Sciatic nerve (tissue), 2 donors: ENCODE data around the gene ARF1. TPM values are rescaled to one million over a fixed set of nuclear protein-coding genes. Genes with fewer than 3 reads are reported as not detected.
A peak's percentile ranks its signal among the peaks of the same experiment; 100 is the strongest.

Experiments
- ATAC-seq: fragments of 200-7000 bp; cut with Tn5 transposase; one replicate; pipeline ENCODE4 v1.9.1; 2020; ENCODE audit warnings: mild to moderate bottlenecking, moderate library complexity
- DNase-seq: peaks from one replicate; pipeline ENCODE4 v3.0.0-alpha.2; 2020; ENCODE audit warnings: low spot score
- intact Hi-C: fragments of 100-400 bp; cut with DNase I; formaldehyde crosslinking; loops from one replicate; pipeline ENCODE4 v1.14.2; 2022
- total RNA-seq: library from RNA; stranded (reverse); fragmentation: NEBNext Ultra II Directional; extraction: Animal tissue kit (Norgen Biotek cat#: 25700); gene quantifications from one replicate; pipeline ENCODE4 v1.2.1, GENCODE V29; 2021
- donor health status: DM: no; HTN: no; CAD: no.
- donor health status: DM: no; HTN: no; CAD: no.

Gene ARF1
- 251 TPM for total RNA-seq

- intact Hi-C loops, result no loop called here
- peak; percentile 95 for ATAC-seq
- peak; percentile 95 for DNase-seq
Observed at GRCh38 chr1:228082214-228082917, at the start of gene ARF1. Gene ARF1 (plus strand): TSS chr1:228082708. CDS start chr1:228097115, 14,407 bp downstream.

DNA sequence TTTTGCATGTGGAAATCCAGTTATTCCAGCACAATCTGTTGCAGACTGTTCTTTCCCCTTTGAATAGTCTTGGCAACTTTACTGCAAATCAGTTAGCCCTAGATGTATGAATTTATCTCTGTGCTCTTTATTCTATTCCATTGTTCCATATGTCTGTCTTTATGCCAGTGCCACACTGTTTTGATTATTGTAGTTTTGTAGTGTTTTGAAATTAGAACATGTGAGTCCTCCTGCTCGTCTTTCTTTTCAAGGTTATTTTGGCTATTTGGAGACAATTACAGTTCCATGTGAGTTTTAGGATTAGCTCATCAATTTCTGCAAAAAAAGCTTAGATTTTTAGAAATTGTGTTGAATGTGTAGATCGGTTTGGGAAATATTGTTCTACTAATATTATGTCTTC, 49.1 kb upstream of the ARF1 start:
- intact Hi-C loops, result no loop called here
- no peak for ATAC-seq
- no peak for DNase-seq

DNA sequence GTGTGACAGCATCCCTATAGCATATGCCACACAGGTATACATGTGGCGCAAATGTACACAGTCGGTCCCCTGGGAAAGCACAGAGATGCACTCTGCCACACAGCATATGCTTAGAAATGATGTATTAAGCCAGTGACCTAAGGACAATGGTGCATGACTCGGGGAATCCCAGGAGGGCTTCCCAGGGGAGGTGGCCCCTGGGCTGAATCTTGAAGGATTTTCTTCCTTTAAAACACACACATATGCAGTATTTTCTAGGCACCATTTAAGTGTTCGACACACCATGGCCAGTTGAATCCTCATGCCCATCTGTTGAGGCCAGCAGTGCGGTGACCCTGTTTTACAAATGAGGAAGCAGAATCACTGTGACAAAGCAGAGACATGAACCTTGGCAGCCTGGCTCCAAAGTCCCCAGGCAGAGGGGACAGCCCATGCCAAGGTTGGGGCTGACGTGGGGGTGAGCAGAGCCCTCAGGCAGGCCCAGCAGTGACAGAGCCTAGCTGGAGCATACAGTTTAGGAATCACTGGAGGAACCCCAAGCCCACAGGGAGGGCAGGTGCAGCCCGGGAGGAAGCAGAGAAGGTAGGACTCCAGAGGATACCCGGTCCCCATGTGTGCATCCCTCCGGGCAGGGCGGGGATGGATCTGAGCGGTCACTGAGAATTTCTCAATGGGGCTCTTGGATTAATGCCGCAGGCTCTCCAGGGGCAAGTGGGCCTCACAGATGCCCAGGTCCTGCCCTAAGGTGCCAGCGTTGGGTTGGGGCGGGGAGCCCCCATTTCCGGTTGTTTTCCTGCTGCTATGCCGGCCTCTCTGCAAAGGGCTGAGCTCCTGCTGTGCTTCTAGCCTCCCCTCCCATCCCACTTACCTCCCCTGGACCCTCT, 47.3 kb upstream of the ARF1 start:
- no peak for ATAC-seq
- peak; percentile 13 for DNase-seq
- intact Hi-C loops, result no loop called here

DNA sequence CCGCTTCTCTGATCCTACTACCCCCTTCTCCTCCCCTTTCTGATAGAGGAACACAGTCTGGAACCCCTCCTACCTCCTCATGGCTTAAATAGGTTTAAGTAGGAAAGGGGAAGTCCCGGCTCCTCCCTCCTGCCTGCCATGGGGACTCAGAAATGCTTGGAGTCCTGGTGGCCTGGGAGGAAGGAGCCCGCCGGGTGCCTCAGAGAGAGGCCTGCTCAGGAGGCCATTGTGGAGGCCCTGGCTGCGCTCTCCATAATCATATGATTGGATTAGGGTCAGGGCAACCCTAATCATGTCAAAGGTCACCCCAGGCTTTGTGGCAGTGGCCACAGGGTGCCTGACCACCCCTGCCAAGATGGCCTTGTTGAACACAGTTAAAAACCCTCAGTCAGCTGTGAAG, 46.7 kb upstream of the ARF1 start:
- peak; percentile 18 for DNase-seq
- intact Hi-C loops, result no loop called here
- no peak for ATAC-seq

GRCh38 chr1:228036701-228037231, 45.7 kb upstream of the ARF1 start:
- ATAC-seq (no peak), DNase-seq (peak; percentile 15)
- intact Hi-C loops, result no loop called here

DNA sequence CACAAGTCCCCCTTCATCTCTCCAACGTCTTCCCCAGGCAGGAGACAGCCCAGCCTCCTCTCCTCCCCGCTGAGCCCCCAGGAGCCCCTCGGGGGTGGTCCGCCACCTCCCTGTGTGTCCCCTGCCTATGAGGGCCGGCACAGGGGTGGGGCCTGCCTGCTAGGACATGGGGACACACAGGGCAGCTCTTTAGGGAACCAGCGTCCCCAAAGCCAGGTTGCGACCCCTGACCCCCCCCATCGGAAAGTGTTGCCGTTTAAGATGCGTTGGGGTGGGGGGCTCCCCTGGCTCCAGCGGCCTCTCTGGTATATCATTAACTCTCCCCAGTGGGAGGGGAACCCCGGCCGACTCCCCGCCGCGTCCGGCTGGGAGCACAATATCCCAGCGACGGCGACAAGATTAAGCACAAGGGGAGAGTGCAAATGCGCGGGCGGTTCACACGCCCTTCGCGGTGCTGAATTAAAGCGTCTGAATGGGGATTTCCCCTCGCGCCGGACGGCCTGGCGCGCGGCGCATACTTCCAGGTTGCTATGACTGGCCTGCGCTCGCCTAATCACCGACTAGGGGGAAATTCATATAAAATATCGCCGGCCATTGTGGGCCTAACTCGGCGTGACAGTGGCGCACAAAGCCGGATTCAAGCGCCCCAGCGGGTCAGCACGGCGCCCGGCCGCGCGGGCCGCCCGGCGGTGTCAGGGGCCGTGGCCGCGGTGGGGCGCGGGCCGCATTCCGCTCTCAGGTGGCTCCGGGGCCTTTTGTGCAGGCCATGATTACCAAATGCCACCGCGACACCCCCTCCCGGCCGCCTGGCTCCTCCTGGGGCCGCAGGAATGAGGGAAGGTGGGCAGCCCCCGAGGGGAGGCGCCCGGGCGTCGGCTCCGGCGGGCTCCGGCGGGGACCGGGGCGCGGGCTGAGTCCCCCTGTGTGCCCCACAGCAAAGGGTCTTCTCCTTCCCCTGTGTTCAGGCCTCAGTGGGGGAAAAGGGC, 44.8 kb upstream of the ARF1 start:
- peak; percentile 38 for DNase-seq
- ATAC-seq, result no peak
- intact Hi-C loops, result no loop called here

- intact Hi-C loops, result no loop called here
- peak; percentile 34 for DNase-seq
- ATAC-seq, result no peak
Observed at GRCh38 chr1:228038387-228039005, 44.0 kb upstream of the ARF1 start.

DNA sequence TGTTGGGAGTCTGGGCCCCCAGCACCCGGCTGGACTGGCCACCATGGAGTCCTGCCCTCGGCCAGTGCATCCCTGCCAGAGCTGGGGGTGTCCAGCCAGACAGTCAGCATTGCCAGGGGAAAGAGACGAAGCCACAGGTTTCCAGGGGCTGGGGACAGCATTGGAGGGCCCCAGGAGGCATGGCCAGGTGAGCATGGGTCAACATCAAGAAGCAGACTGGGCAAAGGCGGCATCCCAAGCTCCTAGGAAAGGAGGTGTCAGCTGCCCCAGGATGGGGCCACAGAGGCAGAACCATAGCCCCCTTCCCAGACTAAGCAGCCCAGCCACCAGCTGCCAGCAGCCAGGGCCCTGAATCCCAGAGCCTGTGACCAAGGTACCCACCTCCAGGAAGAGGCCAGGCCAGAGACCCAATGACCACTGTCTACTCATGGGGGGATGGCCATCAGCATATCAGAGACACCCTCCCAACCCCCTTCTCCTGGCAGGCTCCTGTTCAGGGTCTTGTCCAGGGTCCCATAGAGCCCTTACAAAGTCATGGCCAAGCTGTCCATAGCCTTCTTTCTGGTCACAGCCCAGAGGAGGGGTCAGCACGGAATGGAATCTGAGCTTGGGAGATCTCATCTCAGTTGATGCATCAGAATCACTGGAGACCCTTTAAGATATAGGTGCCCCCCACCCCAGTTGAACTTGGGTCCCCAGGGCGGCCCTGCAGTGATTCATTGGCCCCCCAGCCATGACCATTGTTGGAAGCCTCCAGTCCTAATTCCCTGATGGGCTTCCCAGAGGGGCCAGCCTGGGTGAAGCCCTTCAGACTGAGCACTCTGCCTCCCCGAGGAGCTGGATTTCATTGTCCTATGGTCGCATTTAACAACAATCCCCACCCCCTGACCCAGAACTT, 43.3 kb upstream of the ARF1 start:
- ATAC-seq (no peak), DNase-seq (peak; percentile 33)
- intact Hi-C loops, result no loop called here

GRCh38 chr1:228039986-228040385, 42.5 kb upstream of the ARF1 start:
- peak; percentile 12 for DNase-seq
- no peak for ATAC-seq
- intact Hi-C loops, result no loop called here

- DNase-seq (no peak), ATAC-seq (no peak)
- intact Hi-C loops, result no loop called here
Observed at GRCh38 chr1:228041316-228041715, 41.2 kb upstream of the ARF1 start.

- ATAC-seq (no peak), DNase-seq (no peak)
- intact Hi-C loops, result no loop called here
Observed at GRCh38 chr1:228042508-228042907, 40.0 kb upstream of the ARF1 start.

GRCh38 chr1:228043281-228043848, 39.1 kb upstream of the ARF1 start:
- peak; percentile 14 for DNase-seq
- ATAC-seq, result no peak

GRCh38 chr1:228044961-228045360, 37.5 kb upstream of the ARF1 start:
- no peak for DNase-seq
- ATAC-seq, result no peak
- intact Hi-C loops, result no loop called here

More at GRCh38 chr1:228043281-228043848, 39.1 kb upstream of the ARF1 start:
- intact Hi-C loops, result no loop called here

DNA sequence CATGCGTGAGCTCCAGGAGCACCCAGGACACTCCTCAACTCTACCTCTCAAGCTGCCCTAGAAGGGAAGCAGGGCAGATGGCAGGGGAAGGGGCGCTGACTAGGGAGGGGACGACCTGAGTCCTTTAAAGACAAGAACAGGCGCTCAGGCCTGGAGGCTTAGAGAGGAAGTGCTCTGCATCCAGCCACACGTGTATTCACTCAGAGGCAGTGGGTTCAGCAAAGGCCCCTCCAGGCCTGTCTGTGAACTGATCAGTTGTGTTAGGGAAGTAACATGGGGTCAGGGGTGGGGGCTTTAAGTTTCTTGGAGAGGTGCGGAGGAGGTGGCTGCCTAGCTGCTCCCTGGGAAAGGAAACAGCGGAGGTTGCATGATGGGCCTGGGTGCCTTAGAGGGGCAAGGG, 37.1 kb upstream of the ARF1 start:
- DNase-seq, result no peak
- no peak for ATAC-seq
- intact Hi-C loops, result no loop called here

DNA sequence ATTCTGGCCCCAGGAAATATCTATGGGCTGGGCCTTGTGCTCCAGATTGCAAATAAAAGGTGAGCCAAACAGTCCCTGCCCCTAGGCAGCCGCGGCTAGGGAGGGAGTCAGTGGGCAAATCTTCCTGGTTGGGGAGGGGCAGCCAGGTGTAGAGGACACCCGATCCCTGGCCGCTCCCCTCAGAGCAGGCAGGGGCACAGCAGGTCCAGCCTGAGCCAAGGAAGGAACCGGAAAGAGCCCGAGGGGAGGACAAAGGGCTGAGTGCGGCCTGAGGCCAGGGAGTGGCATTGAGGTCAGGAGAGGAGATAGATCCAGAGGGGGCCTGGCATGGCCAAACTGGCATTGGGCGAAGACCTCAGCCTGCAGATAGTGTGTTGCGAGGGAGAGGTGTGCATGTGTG, 36.6 kb upstream of the ARF1 start:
- no peak for ATAC-seq
- intact Hi-C loops, result no loop called here
- no peak for DNase-seq

GRCh38 chr1:228046421-228047182, 35.9 kb upstream of the ARF1 start:
- DNase-seq (no peak), ATAC-seq (no peak)
- intact Hi-C loops, result no loop called here

GRCh38 chr1:228047183-228047466, 35.4 kb upstream of the ARF1 start:
- intact Hi-C loops, result no loop called here
- DNase-seq, result no peak
- no peak for ATAC-seq
